ENCODE measurements around the gene TNFAIP2.

Gene TNFAIP2

DNA sequence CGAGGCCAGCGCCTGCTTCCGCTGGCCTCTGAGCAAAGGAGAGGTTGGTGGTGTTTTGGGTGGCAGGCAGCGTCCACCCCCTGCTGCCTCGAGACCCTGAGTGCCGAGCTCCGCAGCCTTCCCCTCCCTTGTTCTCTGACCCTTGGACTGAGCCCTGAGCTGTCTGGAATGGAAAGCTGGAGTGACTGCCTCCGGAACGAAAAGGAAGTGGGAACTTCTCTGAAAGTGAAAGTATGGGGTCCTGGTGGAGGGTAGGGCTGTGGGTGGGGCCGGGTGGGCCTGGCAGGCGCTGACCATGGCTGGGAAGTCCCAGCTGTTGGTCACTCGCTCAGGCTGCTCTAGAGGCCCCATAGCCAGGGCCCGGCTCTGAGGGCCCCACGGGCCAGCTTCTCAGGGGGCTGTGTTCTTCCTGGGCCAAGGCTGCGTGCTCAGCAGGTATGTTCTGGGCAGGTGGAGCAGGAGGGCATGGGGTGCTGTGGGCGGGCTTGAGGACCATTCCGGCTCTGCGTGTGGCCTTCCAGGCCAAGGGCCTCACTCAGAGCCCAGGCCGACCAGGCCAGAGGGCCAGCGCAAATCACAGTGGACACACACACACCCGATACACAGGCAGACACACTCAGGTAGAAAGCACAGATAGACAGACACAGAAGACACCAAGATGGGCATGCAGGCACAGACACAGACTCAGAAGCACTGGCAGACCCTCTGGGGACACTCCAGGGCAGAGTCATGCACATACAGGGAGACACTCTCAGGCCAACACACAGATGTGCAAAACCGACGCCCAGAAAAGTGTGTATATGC, 28.7 kb upstream of the TNFAIP2 start, which contains the start of gene EXOC3L4:
Gene EXOC3L4, plus strand, starts transcription at position 320 of the 804 bp plus-strand sequence. CDS start 5,495 bp downstream, outside the sequence.
- DNase-seq = no peak

DNA sequence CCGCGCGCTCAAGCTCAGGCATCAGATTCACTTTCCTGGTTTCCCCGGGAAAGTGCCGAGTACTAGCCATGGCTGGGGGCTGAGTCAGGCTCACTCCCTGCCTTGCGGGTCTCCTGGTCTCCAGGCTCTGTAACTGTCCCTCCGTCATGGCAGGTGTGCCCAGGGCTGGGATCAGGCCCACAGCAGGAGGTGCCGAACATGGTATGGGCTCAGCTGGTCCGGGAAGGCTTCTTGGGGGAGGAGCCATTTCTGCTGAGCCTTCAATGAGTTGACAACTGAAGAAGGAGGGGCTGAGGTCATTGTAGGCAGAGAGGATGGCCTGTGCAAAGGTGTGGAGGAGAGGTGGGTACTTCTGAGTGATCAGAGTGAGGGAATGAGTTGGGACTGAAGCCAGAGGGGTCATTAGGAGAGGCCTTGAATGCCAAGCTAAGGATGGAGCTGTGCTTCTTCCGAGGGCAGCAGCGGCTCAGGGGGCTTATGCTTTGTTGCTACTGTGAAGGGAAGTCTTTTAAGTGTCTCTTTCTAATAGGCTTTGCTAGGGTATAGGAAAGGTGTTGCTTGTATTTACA, 28.0 kb upstream of the TNFAIP2 start:
- DNase-seq = no peak

DNA sequence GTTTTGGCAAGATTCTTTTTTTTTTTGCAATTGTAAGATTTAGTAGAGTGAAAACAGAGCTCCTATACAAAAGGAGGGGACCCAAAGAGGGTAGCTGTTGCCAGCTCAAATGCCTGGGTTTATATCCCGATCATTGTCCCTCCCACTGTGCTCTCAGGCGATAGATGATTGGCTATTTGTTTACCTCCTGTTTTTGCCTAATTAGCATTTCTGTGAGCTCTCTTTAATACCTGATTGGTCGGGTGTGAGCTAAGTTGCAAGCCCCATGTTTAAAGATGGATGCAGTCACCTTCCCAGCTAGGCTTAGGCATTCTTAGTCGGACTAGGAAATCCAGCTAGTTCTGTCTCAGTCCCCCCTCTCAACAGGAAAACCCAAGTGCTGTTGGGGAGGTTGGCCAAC, 26.9 kb upstream of the TNFAIP2 start:
- no peak for DNase-seq

DNA sequence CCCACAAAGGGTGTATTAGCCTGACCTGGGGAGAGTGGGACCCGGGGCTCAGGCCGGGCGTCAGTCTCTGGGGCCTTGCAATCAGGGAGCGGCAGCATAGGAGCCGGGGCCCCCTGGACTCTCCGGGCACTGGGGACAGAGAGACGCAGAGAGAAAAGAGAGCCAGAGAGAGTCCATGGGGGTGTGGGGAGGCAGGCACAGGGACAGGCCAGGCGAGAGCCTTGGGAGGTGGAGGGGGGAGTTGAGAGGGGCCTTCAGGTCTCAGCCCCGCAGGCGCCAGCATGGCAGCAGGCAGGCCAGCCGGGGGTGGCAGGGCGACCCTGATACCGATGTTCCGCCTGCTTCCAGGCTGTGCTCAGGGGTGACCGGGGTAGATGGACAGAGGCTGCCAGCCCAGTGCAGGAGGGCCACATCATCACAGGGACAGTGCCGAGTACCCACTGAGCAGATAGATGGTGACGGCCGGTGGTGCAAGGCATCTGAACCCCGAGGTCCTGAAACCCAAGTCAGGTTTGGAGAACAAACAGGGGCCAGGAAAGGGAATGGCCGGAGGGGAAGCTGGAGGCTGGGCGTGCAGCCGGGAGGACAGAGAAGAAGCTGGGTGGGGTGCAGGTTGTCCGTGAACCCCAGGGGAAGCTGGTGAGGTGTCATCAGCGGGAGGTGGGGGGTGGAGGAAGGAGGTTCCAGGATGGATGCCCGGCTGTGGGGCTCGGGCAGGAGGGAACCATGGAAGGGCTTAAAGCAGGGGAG, 25.8 kb upstream of the TNFAIP2 start:
- no peak for DNase-seq

DNA sequence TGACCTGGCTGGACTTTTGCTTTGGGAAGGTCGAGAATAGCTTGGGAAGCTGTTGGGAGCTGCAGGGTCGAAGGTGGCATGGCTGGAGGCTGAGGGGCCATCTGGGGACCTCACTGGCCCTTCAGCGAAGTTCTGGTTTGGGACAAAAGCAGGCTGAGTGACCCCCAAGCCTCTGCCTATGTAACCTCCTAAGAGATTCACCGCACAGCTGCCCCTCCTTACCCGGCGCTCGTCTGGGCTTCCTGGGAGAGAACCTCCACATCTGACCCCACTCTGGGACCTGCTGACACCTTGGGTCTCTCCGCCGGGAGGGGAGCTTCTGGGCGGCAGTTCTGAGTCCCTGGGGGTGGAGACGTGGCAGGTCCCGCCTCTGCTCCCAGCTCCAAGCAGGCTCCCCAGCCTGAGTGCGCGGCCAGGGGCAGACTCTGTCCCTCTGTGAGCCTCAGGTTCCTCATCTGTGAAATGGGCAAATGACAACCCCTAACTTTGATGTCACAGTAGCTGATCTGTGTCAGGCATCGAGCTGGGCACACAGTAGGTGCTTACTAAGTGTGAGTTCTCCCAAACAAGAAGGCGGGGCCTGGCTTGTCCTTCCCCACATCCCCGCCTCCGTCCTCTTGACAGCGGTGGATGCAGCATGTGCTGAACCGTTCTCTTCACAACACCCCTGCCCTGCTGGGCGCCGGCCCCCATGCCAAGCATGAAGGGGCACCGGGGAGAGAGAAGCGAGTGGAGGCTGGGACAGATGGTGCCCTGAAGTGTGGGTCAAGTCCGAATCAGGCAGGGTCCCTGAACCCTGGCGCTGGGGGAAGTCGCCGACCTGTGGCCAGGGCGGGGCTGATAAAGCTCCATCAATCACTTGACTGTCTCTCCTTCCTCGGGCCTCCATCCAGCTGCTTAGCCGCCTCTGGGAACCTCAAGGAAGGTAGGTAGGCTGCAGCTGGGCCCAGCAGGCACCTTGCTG, 25.0 kb upstream of the TNFAIP2 start:
- no peak for DNase-seq

DNA sequence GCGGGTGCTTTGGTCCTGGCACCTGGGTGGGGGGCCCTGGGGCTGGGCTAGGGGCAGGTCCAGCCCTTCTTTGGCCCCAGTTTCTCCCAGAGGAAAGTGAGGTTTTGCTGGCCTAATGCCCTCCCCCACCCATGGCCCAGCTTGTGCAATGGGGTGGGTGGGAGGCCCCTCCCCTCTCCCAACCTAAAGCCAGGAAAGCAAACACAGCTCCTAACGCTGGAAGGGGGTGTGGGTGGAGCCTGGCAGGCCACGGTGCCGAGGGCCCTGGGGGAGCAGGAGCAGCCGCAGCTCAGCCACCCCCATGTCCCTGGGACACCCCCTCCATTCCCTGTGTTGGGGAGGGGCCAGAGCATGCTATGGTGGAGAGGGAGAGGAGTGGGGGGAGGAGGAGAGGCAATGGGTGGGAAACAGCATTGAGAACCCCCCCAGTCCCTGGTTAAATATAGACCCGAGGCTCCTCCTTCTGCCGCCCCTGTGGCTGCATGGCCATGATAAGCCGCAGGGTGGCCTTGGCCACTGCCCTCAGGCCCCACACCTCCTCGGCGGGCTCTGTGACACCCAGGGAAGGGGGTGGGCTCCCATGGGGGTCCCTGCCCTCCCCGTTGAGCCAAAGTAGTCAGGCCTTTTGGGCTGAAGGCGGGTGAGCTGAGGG, 24.1 kb upstream of the TNFAIP2 start:
- DNase-seq = no peak

DNA sequence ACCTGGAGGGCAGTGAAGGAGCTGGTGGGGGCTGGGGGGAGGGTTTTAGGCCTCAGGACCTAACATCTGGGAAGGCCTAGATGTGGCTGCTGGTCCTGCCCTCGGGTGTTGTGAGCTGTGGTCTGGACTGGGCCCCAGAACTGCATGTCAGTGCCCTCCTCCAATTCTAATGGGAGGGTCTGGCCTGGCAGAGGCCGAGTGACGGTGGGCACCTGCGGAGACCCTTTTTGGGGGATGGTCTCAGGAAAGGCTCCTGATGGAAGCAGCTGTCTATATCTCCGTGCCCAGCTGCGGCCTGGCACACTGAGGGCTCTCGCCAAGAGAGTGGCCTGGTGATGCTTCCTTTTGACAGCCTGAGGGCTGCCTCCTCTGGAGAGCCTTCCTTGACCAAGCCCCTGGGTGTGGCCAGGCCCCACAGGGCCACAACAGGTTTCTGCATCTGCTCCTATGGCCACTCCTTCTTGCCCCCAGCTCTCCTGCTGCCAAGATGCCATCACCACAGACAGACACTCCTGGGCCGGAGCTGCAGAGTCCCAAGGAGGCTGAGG, 23.5 kb upstream of the TNFAIP2 start:
- no peak for DNase-seq

DNA sequence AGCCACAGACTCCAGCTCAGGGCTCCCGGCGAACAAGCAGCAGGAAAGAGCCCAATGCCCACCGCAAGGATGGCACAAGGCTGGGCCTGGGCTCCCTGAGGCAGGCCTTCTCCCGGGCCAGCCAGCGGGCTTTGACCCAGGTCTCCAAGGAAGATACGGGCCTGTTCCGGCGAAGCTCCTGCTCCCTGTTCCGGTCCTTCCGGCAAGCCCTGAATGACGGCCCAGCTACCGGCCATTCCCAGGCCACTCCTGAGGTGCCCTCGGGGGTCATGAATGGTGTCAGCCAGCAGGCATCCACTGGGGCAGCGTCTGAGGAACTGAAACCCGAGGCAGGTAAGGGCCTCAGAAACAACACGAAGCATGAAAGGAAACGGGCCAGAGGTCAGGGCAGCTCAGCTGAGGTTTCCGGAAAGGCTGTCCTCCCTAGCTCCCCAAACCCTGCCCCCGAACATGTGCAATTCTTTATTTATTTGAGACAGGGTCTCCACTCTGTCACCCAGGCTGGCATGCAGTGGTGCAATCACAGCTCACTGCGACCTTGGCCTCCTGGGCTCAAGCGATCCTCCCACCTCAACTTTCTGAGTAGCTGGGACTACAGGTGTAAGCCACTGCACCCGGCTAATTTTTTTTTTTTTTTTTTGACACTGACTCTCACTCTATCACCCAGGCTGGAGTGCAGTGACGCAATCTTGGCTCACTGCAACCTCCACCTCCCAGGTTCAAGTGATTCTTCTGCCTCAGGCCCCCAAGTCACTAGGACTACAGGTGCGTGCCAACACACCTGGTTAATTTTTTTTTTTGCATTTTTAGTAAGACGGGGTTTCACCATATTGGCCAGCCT, 22.8 kb upstream of the TNFAIP2 start:
- no peak for DNase-seq

DNA sequence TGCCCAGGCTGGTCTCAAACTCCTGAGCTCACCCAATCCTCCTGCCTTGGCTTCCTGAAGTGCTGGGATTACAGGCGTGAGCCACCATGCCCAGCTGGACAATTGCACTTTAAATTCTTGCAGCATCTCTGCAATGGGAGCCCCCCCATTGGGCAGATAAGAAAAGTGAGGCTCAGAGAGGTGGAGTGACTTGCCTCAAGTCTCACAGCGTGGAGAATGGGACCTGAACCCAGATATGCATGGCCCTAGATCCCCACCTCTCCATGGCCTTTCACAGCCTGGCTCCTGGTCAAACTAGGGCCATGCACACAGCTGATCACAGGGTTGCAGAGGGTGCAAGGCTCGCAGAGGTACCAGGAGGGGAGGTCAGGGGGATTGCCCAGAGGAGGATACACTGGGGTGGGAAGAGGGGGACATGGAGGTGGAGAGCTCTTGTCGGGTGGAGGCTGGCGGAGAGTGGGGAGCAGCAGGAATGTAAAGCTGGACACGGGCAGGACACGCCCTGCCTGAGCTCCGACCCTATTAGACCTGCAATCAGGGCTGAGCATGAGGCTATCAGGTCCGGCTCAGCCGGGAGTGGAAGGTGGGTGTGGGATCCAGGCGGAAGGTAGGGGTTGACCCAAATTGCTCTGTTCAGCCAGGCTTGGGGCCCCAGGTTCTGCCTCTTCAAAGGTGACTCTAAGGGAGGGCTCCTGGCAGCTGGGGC, 21.9 kb upstream of the TNFAIP2 start:
- no peak for DNase-seq

DNA sequence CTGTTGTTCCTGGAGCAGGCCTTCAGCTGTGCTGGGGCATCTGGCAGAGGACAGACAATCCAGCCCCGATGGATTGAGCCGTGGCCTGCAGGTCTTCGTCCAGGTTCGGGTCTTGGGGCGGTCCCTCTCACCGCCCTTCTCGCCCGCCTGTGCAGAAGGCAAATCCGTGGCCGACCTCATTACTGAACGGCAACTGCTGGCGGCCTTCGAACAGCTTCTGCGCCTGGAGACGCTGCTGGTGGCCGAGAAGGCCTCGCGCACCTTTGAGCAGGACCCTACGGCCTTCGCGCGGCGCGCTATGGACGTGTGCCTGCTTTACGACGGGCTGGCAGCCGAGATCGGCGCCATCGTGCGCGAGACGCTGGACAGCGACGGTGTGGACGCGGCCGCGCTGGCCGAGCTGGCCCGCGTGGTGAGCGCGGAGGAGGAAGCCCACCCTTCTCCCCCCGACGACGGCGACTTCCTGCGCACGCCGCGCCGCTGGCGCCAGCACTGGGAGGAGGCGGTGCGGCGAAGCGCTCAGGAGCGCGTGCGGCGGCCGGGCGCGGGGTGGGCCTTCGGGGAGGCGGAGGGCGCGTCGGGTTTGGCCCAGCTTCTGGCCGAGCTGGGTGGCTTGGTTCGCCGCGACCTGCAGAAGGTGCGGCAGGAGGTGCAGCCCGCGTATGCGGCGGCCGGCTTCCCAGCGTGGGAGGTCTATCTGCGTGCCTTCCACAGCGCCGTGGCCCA, 21.1 kb upstream of the TNFAIP2 start:
- DNase-seq = no peak

DNA sequence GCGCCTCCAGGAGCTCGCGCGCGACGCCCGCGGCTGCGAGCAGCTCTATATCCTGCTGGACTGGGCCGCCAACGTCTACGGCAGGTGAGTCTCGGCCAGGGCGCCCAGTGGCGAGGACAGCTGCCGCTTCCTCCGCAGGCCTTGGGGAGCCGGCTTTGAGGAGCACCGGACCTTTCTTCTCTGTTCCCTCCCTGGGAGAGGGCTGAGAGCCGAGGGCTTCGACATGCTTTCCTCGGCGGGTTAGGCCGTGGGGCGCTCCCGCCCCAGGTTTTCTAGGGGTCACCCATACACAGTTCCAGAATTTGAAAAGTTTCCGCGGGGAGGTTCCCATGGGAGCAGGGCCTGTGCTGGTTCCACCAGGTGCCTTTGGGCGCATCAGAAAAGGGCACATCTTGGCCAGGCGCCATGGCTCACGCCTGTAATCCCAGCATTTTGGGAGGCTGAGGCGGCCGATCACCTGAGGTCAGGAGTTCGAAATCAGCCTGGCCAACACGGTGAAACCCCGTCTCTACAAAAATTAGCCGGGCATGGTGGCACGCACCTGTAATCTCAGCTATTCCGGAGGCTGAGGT, 20.5 kb upstream of the TNFAIP2 start:
- no peak for DNase-seq

DNA sequence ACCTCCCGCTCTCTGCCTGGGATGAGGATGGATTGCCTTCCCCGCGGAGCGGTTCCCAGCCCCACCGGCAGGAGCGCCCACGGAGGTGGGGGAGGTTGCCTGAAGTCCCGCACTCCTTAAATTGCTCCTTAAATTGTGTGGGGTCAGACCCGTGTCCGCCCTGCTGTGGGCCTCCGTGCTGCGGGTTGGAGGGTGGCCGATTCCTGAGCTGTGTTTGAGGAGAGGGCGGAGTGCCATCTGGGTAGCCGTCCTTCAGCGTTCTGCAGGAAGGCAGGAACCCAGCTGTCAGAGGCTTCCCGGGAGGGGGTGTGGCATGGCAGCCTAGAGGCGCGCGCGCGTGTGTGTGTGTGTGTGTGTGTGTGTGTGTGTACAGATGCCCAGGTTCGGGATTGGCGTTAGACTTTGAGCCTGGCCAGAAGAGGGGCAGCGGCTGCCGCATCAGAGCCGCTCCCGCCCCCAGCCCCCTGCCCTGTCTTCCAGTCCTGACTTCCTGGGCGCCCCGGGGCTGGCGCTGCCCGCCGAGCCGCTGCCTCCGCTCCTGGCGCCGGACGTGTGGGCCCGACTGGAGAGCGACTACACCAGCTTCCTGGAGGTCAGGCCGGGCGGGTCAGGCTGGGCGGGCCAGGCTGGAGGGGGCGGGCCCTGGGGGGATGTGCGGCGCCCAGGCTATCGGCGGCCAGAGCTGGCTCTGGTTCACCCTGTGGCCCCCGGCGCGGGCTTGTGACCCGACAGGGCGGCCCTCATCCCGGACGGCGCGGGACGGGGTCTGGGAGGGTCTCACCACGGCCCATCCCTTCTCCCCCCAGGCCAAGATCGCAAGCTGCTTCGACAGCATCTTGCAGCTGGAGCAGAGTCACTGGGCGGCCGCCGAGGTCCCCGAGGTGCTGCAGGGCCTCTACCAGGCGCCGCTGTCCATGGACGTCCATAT, 19.5 kb upstream of the TNFAIP2 start:
- DNase-seq = peak; percentile 84

DNA sequence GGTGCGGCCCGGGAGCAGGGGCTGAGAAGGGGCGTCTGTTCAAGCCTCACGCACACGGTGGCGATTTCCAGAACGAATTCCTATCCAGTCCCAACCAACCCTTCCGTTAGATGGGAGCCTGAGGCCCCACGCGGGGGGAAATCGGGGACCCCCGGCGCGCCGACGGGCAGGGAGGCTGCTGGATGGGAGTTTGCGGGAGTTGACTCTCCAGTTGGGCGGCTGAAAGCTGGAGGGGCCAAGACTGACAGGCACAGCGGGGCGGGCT, 18.9 kb upstream of the TNFAIP2 start:
- DNase-seq = no peak

DNA sequence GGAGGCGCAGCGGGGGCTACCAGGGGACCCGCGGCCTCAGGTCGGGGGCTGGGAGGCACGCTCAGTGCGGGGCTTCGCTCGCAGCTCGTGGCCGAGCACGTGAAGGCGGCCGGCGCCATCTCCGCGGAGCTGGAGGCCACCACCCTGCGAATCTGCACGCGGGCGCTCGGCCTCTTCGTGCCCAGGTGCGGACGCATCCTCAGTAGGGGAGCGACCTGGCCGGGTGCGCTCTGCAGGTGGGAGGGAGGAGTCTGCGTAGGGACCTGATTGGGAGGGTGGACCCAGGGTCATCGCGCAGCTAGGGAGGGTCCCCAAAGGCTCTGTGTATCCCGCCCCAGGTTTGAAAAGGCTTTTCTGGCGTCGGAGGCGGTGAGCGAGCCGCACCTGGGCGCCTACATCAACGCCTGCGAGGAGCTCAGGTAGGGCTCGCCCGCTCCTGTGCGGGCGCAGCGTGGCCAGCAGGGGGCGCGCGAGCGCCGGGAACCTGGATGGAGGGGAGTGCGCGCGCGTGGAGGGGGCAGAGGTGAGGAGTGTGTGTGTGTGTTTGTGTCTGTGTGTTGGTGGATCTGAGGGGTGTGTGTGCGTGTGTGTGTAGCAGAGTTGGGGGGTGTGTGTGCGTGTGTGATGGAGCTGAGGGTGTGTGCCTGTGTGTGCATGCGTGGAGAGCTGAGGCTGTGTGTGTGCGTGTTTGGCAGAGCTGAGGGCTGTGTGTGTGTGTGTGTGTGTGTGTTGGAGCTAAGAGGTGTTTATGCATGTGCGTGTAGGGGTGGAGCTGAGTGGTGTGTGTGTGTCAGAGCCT, 18.4 kb upstream of the TNFAIP2 start:
- DNase-seq = peak; percentile 77

DNA sequence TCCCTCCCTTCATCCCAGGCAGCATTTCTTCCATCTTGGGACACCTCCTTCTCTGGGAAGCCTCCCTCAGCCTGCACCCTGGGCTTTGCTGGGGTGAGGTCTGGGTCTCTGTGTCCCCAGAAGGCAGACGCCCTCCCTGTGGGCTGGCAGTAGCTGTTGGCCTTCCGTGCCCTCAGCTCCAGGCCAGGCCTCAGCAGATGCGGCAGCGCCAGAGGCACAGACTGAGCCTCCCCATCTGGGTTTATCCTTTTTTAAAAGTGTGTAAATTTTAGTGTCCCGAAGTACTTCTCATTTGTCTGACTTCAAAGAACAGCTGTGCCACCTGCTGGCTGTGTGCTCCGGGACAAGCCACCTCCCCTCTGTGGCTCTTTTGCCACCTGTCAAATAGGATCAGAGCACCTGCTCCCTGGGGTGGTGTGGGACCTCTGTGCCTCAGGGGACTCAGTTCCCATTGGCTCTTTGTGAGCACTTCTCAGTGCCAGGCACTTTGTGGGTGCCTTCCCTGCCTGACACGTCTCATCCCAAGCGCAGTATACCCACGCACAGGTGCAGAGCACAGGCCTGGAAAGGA, 17.6 kb upstream of the TNFAIP2 start:
- DNase-seq = no peak

DNA sequence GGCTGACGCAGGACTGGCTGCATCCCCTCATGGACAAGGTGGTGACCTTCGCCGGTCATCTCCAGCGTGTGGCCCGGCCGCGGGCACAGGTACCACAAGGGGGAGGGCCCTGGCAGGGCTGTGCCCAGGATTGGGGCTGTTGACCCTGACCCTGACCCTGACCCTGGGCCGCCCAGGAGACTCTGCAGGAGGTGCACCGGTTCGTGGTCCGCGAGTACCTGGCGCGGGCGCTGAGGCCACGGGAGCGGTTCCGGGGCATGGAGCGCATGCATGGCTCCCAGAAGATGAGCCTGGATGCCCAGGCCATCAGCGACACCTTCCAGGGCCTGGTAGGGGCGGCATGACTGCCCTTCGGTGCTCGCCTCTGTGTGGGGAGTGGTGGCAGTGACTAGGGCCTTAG, 15.8 kb upstream of the TNFAIP2 start:
- DNase-seq = no peak
